CD14-positive monocyte (primary cell): ENCODE data around the gene HIPK3. TPM values are rescaled to one million over a fixed set of nuclear protein-coding genes. Genes with fewer than 3 reads are reported as not detected.

Source experiments
- DNase-seq, 3 donors: peaks; one replicate each; pipeline ENCODE4 v3.0.0-alpha.2; 2011 to 2022
- H2AFZ ChIP-seq: 2 replicates; pipeline ENCODE4 v1.6.0; 2012; ENCODE audit warnings: mild to moderate bottlenecking, low read depth, low read length, inconsistent platforms; ENCODE audit not compliant: insufficient read depth, poor library complexity, severe bottlenecking
- H3K27ac ChIP-seq, 2 donors: 1 replicate in 1 of 2; 2 replicates in 1 of 2; pipeline ENCODE4 v1.5.1; 2012 to 2013; ENCODE audit warnings: low read length in 2 of 2, control low read depth in 1 of 2, inconsistent platforms in 1 of 2, low read depth in 1 of 2, mild to moderate bottlenecking in 1 of 2
- H3K27me3 ChIP-seq, 2 donors: one replicate each; pipeline versions ENCODE4 v1.6.0 to v1.6.1; 2011 to 2013; ENCODE audit warnings: low read length in 2 of 2; ENCODE audit not compliant: control insufficient read depth in 2 of 2, insufficient read depth in 2 of 2
- H3K36me3 ChIP-seq, 2 donors: replicated peaks in 1 of 2; 1 replicate in 1 of 2; 2 replicates in 1 of 2; pipeline versions ENCODE4 v1.5.1 to v1.6.1; 2012 to 2013; ENCODE audit warnings: low read length in 2 of 2, control low read depth in 1 of 2, inconsistent platforms in 1 of 2, mild to moderate bottlenecking in 1 of 2; ENCODE audit not compliant: insufficient read depth in 2 of 2, control insufficient read depth in 1 of 2
- H3K4me1 ChIP-seq, 2 donors: 1 replicate in 1 of 2; 2 replicates in 1 of 2; pipeline versions ENCODE4 v1.5.1 to v1.6.1; 2012 to 2013; ENCODE audit warnings: low read length in 2 of 2, control low read depth in 1 of 2, inconsistent platforms in 1 of 2, mild to moderate bottlenecking in 1 of 2, moderate library complexity in 1 of 2; ENCODE audit not compliant: insufficient read depth in 2 of 2, control insufficient read depth in 1 of 2
- H3K4me2 ChIP-seq: replicated peaks from 2 replicates; pipeline ENCODE3; 2012; ENCODE audit warnings: low read length, moderate library complexity, mild to moderate bottlenecking; ENCODE audit not compliant: poor library complexity, severe bottlenecking; ENCODE audit errors: extremely low read depth
- H3K4me3 ChIP-seq, 3 experiments: fragments of 200-600 bp in 1 of 3; sonication (generic) in 1 of 3; replicated peaks in 1 of 3; 1 replicate in 2 of 3; 2 replicates in 1 of 3; pipeline ENCODE4 v1.5.1; 2011 to 2013; ENCODE audit warnings: low read length in 3 of 3, mild to moderate bottlenecking in 3 of 3, control low read depth in 2 of 3, low read depth in 2 of 3, inconsistent platforms in 1 of 3, moderate library complexity in 1 of 3
- H3K79me2 ChIP-seq: 2 replicates; pipeline ENCODE4 v1.6.0; 2012; ENCODE audit warnings: mild to moderate bottlenecking, control low read depth, inconsistent platforms, low read length, moderate library complexity; ENCODE audit not compliant: insufficient read depth
- H3K9ac ChIP-seq: 2 replicates; pipeline ENCODE4 v1.6.0; 2017; ENCODE audit warnings: low read length, mild to moderate bottlenecking; ENCODE audit not compliant: insufficient read depth, poor library complexity, severe bottlenecking
- H3K9me3 ChIP-seq, 2 donors: replicated peaks in 1 of 2; 1 replicate in 1 of 2; 2 replicates in 1 of 2; pipeline versions ENCODE4 v1.5.1 to v1.6.1; 2012 to 2013; ENCODE audit warnings: low read length in 2 of 2, control low read depth in 1 of 2; ENCODE audit not compliant: control insufficient read depth in 1 of 2, insufficient read depth in 1 of 2
- H4K20me1 ChIP-seq: 2 replicates; pipeline ENCODE4 v1.6.0; 2012; ENCODE audit warnings: mild to moderate bottlenecking, low read length, control low read depth, moderate library complexity; ENCODE audit not compliant: insufficient read depth
- H3K27ac Mint-ChIP-seq, 7 donors: one replicate each; pipeline ENCODE4 v1.8.0; 2020; ENCODE audit warnings: mild to moderate bottlenecking in 7 of 7, mixed read lengths in 7 of 7, moderate library complexity in 6 of 7, inconsistent platforms in 2 of 7
- H3K27me3 Mint-ChIP-seq, 3 donors: one replicate each; pipeline ENCODE4 v1.8.0; 2021 to 2022; ENCODE audit warnings: low read depth in 3 of 3, mild to moderate bottlenecking in 3 of 3, mixed read lengths in 3 of 3, moderate library complexity in 3 of 3, inconsistent platforms in 1 of 3
- H3K36me3 Mint-ChIP-seq, 2 donors: one replicate each; pipeline ENCODE4 v1.8.0; 2020; ENCODE audit warnings: mixed read lengths in 2 of 2, inconsistent platforms in 1 of 2, mild to moderate bottlenecking in 1 of 2
- H3K4me1 Mint-ChIP-seq: one replicate; pipeline ENCODE4 v1.8.0; 2020; ENCODE audit warnings: mild to moderate bottlenecking, mixed read lengths
- H3K4me3 Mint-ChIP-seq, 2 donors: one replicate each; pipeline ENCODE4 v1.8.0; 2020; ENCODE audit warnings: mild to moderate bottlenecking in 2 of 2, mixed read lengths in 2 of 2, moderate library complexity in 1 of 2
- H3K9me3 Mint-ChIP-seq, 7 donors: one replicate each; pipeline ENCODE4 v1.8.0; 2020 to 2022; ENCODE audit warnings: mixed read lengths in 7 of 7, mild to moderate bottlenecking in 6 of 7, moderate library complexity in 6 of 7, inconsistent platforms in 2 of 7
- CTCF ChIP-seq: fragments of 200-600 bp; IDR thresholded peaks from one replicate; pipeline ENCODE4 v1.8.0; 2022; ENCODE audit warnings: antibody characterized with exemption, mild to moderate bottlenecking
- WGBS: methylation state at CpG from one replicate; pipeline ENCODE4 v1.1.5; 2013; ENCODE audit warnings: missing lambda C conversion rate; ENCODE audit not compliant: insufficient coverage; 5-methylcytosine and 5-hydroxymethylcytosine counted together
- intact Hi-C, 2 donors: fragments of 100-400 bp; cut with micrococcal nuclease; formaldehyde crosslinking; loops; one replicate each; pipeline versions ENCODE4 v1.15.0 to v1.15.1; 2023
- polyA plus RNA-seq, 3 donors: library from polyadenylated mRNA; depleted of rRNA in 1 of 3; unstranded in 2 of 3; stranded (reverse) in 1 of 3; fragments of 300-500 nt in 2 of 3; fragments of >200 nt in 1 of 3; fragmentation: Illumina TruSeq in 2 of 3; gene quantifications; 1 replicate in 2 of 3; 2 replicates in 1 of 3; pipeline ENCODE4 v1.2.3, GENCODE V29; 2012 to 2021

HIPK3 gene
- polyA plus RNA-seq, 3 donors: 62.0 to 68.6 (median 63.5) TPM

GRCh38 chr11:33394431-33395109, 137.4 kb downstream of the HIPK3 start:
- H4K20me1 ChIP-seq: no peaks in the 10 kb centered on the region
- no peaks in the 10 kb centered on the region for H3K36me3 ChIP-seq
- no peak overlapping the region for H3K4me3 Mint-ChIP-seq
- H3K36me3 Mint-ChIP-seq: no peaks in the 10 kb centered on the region
- 95% methylated on average over 5 of the region's 6 CpGs for WGBS
- H3K9me3 ChIP-seq: no peaks in the 10 kb centered on the region
- no peak overlapping the region for H2AFZ ChIP-seq
- no peak overlapping the region for H3K4me2 ChIP-seq
- TF ChIP-seq CTCF: no peak
- DNase-seq: no peak
- H3K4me3 ChIP-seq: no peak overlapping the region
- H3K9me3 Mint-ChIP-seq: peaks cover 0 to 3% (median 0%) of the 10 kb centered on the region in 7 donors
- H3K4me1 ChIP-seq: peaks cover 0 to 2% of the 10 kb centered on the region in 2 donors
- H3K4me1 Mint-ChIP-seq: peaks cover 1% of the 10 kb centered on the region
- H3K27ac ChIP-seq: no peak overlapping the region
- H3K27me3 Mint-ChIP-seq: peaks cover 8 to 12% (median 12%) of the 10 kb centered on the region in 3 donors
- H3K27me3 ChIP-seq: no peaks in the 10 kb centered on the region
- no peaks in the 10 kb centered on the region for H3K79me2 ChIP-seq
- intact Hi-C loops: no loop called here
- no peak overlapping the region for H3K27ac Mint-ChIP-seq
- H3K9ac ChIP-seq: no peak overlapping the region

- no peak overlapping the region for H3K27ac Mint-ChIP-seq
- H3K4me2 ChIP-seq: no peak overlapping the region
- no peaks in the 10 kb centered on the region for H3K79me2 ChIP-seq
- H3K9me3 ChIP-seq: no peaks in the 10 kb centered on the region
- no peak overlapping the region for H3K4me3 Mint-ChIP-seq
- no peaks in the 10 kb centered on the region for H3K4me1 ChIP-seq
- no CpG with 5 or more reads among the region's 3 CpGs for WGBS
- no peaks in the 10 kb centered on the region for H3K4me1 Mint-ChIP-seq
- H3K36me3 Mint-ChIP-seq: no peaks in the 10 kb centered on the region
- DNase-seq: no peak
- H2AFZ ChIP-seq: no peak overlapping the region
- peaks cover 0 to 3% (median 0%) of the 10 kb centered on the region in 7 donors for H3K9me3 Mint-ChIP-seq
- intact Hi-C loops: no loop called here
- no peak overlapping the region for H3K27ac ChIP-seq
- H3K36me3 ChIP-seq: no peaks in the 10 kb centered on the region
- H3K27me3 ChIP-seq: no peaks in the 10 kb centered on the region
- no peak overlapping the region for H3K4me3 ChIP-seq
- H3K27me3 Mint-ChIP-seq: peaks cover 8 to 15% (median 13%) of the 10 kb centered on the region in 3 donors
- no peak for TF ChIP-seq CTCF
- no peak overlapping the region for H3K9ac ChIP-seq
- H4K20me1 ChIP-seq: no peaks in the 10 kb centered on the region
Measured at GRCh38 chr11:33396361-33396760, 139.2 kb downstream of the HIPK3 start.
